NOMO-1 treated with DMSO at 0.1 percent for 48 hours (cell line): Measurements from ENCODE around the gene C2orf72.
A peak's percentile ranks its signal among the peaks of the same experiment; 100 is the strongest.
"Not testable (repeated sequence)": the region's sequence is repeated elsewhere in the genome, so short reads cannot be mapped to it uniquely, and the experiment has no call there.

Experiments used
- DNase-seq: peaks from one replicate; lab custom pipeline; 2025; ENCODE audit not compliant: unreplicated experiment; lab: John Stamatoyannopoulos, UW

C2orf72 gene

GRCh38 chr2:231067531-231067930, 30.2 kb downstream of the C2orf72 start:
- DNase-seq: not testable (repeated sequence)

- DNase-seq: no peak
Measured at GRCh38 chr2:231068525-231069222, 31.4 kb downstream of the C2orf72 start.

- DNase-seq: no peak
Measured at GRCh38 chr2:231069379-231070054, 32.2 kb downstream of the C2orf72 start.

GRCh38 chr2:231084565-231084964, 47.2 kb downstream of the C2orf72 start:
- peak; percentile 1 for DNase-seq

GRCh38 chr2:231088754-231089153, 51.4 kb downstream of the C2orf72 start:
- DNase-seq: no peak

GRCh38 chr2:231093933-231094332, 56.6 kb downstream of the C2orf72 start:
- no peak for DNase-seq

- DNase-seq: no peak
Measured at GRCh38 chr2:231094736-231095346, 57.5 kb downstream of the C2orf72 start.
